Tibial nerve (tissue), 4 donors: ENCODE measurements around the gene ALDH18A1.

Experiments
- CTCF ChIP-seq, 5 experiments: fragments of 200-600 bp in 3 of 5; fragments of 450-650 bp in 2 of 5; sonication (generic) in 3 of 5; IDR thresholded peaks; one replicate each; pipeline ENCODE4 v1.5.1; 2016 to 2019; ENCODE audit warnings: antibody characterized with exemption in 5 of 5, mild to moderate bottlenecking in 3 of 5, moderate library complexity in 2 of 5
- EP300 ChIP-seq, 2 donors: sonication (generic); formaldehyde crosslinking; IDR thresholded peaks; one replicate each; pipeline ENCODE4 v1.6.1; 2017; ENCODE audit warnings: antibody characterized with exemption in 2 of 2, mild to moderate bottlenecking in 1 of 2
- POLR2A ChIP-seq, 2 donors: fragments of 450-650 bp; IDR thresholded peaks; one replicate each; pipeline ENCODE4 v1.6.1; 2017; ENCODE audit warnings: antibody characterized with exemption in 2 of 2, mild to moderate bottlenecking in 2 of 2, moderate library complexity in 2 of 2

GRCh38 chr10:95616446-95616845 lies 40.1 kb downstream of the ALDH18A1 start:
- TF ChIP-seq CTCF (IDR thresholded peaks at IDR 0.05) (no peak), EP300 (IDR thresholded peaks at IDR 0.05) (no peak), POLR2A (IDR thresholded peaks at IDR 0.05) (no peak)
